HL-60 (cell line): ENCODE data around the gene FNDC1.

Experiments
- DNase-seq, 2 experiments: peaks; one replicate each; pipeline ENCODE4 v3.0.0-alpha.2; 2010 to 2020; ENCODE audit warnings: low read depth in 1 of 2, low spot score in 1 of 2
- H3K27ac ChIP-seq: fragments of 250-450 bp; sonication (Bioruptor Pico); replicated peaks from 2 replicates; pipeline ENCODE4 v1.5.1; 2020; ENCODE audit warnings: mild to moderate bottlenecking, moderate library complexity
- H3K27me3 ChIP-seq: fragments of 250-450 bp; sonication (Bioruptor Pico); 2 replicates; pipeline ENCODE4 v1.5.1; 2021; ENCODE audit warnings: mild to moderate bottlenecking, moderate library complexity; ENCODE audit not compliant: insufficient read depth, poor library complexity, severe bottlenecking
- H3K4me3 ChIP-seq: replicated peaks from 2 replicates; pipeline ENCODE4 v1.5.1; 2011; ENCODE audit warnings: mild to moderate bottlenecking, control low read depth, low read length; ENCODE audit not compliant: insufficient read depth
- GABPA ChIP-seq: IDR thresholded peaks from 2 replicates; pipeline ENCODE4 v1.6.1; 2012; ENCODE audit warnings: low read depth
- POLR2AphosphoS5 ChIP-seq: IDR thresholded peaks from 2 replicates; pipeline ENCODE4 v1.6.1; 2012; ENCODE audit warnings: low read depth
- REST ChIP-seq: IDR thresholded peaks from 2 replicates; pipeline ENCODE4 v1.6.1; 2012; ENCODE audit warnings: low read depth; ENCODE audit not compliant: insufficient replicate concordance
- SPI1 ChIP-seq: IDR thresholded peaks from 2 replicates; pipeline ENCODE4 v1.6.1; 2012; ENCODE audit warnings: low read depth, mild to moderate bottlenecking, borderline replicate concordance
- TF ChIP-seq, protein P1 (sequence below): IDR thresholded peaks from one replicate; pipeline ENCODE4 v1.5.1; 2011; ENCODE audit warnings: low read length, control low read depth, inconsistent platforms; ENCODE audit not compliant: insufficient read depth

Gene FNDC1

GRCh38 chr6:159201336-159201735, 32.1 kb downstream of the FNDC1 start:
- no peak overlapping the region for H3K4me3 ChIP-seq
- no peak for DNase-seq
- H3K27me3 ChIP-seq: no peaks in the 10 kb centered on the region
- TF ChIP-seq REST (no peak), SPI1 (no peak), GABPA (no peak), POLR2AphosphoS5 (no peak)
- TF ChIP-seq, protein P1, sequence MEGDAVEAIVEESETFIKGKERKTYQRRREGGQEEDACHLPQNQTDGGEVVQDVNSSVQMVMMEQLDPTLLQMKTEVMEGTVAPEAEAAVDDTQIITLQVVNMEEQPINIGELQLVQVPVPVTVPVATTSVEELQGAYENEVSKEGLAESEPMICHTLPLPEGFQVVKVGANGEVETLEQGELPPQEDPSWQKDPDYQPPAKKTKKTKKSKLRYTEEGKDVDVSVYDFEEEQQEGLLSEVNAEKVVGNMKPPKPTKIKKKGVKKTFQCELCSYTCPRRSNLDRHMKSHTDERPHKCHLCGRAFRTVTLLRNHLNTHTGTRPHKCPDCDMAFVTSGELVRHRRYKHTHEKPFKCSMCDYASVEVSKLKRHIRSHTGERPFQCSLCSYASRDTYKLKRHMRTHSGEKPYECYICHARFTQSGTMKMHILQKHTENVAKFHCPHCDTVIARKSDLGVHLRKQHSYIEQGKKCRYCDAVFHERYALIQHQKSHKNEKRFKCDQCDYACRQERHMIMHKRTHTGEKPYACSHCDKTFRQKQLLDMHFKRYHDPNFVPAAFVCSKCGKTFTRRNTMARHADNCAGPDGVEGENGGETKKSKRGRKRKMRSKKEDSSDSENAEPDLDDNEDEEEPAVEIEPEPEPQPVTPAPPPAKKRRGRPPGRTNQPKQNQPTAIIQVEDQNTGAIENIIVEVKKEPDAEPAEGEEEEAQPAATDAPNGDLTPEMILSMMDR: no peak
- H3K27ac ChIP-seq: no peak overlapping the region

GRCh38 chr6:159203304-159204005, 34.3 kb downstream of the FNDC1 start:
- no peaks in the 10 kb centered on the region for H3K27me3 ChIP-seq
- H3K27ac ChIP-seq: no peak overlapping the region
- TF ChIP-seq SPI1: no peak
- TF ChIP-seq POLR2AphosphoS5: no peak
- TF ChIP-seq REST: no peak
- no peak for TF ChIP-seq GABPA
- TF ChIP-seq, protein P1: no peak
- no peak for DNase-seq
- no peak overlapping the region for H3K4me3 ChIP-seq

DNA sequence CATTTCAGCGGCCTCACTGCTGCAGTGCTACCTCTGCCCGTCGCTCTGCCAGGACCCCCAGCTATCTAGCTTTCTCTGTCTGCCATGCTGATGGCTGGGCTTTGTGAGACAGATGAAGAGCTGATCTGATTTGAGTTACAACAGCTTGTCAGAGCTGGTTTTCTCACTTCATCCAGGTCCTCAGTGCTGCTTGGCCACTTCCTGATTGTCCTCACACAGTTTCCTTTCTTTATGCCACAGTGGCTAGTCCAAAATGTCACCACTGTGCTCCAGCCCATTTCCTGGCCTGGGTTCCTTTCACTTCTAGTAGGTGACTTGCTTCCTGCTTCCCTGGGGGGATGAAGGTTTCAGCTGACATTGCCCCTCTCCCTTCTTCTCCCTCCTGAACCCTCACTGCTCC, 35.4 kb downstream of the FNDC1 start:
- DNase-seq: no peak
- TF ChIP-seq, protein P1: no peak
- TF ChIP-seq GABPA (no peak), SPI1 (no peak), REST (no peak), POLR2AphosphoS5 (no peak)
- Histone ChIP-seq H3K27ac (no peak overlapping the region), H3K27me3 (no peaks in the 10 kb centered on the region), H3K4me3 (no peak overlapping the region)
